Measurements from ENCODE around the gene RFC3. TPM values are rescaled to one million over a fixed set of nuclear protein-coding genes. Genes with fewer than 3 reads are reported as not detected.
"Not testable (repeated sequence)": the region's sequence is repeated elsewhere in the genome, so short reads cannot be mapped to it uniquely, and the experiment has no call there.

The RFC3 gene
- total RNA-seq, result 15.9 TPM

- peak; percentile 59 to 87 for DNase-seq (ENCODE audit: low spot score in 2 of 2)
- FAIRE-seq, result peak; percentile 17
Measured at GRCh38 chr13:33817901-33818706, at the start of gene RFC3. Gene RFC3 (plus strand): TSS chr13:33818149. CDS start chr13:33818179, 30 bp downstream.

GRCh38 chr13:33771296-33771695, 46.7 kb upstream of the RFC3 start:
- FAIRE-seq (no peak), DNase-seq (ENCODE audit: low spot score in 2 of 2) (no peak)

- FAIRE-seq (no peak), DNase-seq (ENCODE audit: low spot score in 2 of 2) (no peak)
Measured at GRCh38 chr13:33773790-33774462, 44.0 kb upstream of the RFC3 start.

- FAIRE-seq (no peak), DNase-seq (ENCODE audit: low spot score in 2 of 2) (no peak)
Measured at GRCh38 chr13:33775339-33776108, 42.4 kb upstream of the RFC3 start.

- FAIRE-seq (no peak), DNase-seq (ENCODE audit: low spot score in 2 of 2) (no peak)
Measured at GRCh38 chr13:33776239-33776881, 41.6 kb upstream of the RFC3 start.

- FAIRE-seq (no peak), DNase-seq (ENCODE audit: low spot score in 2 of 2) (no peak)
Measured at GRCh38 chr13:33782631-33783030, 35.3 kb upstream of the RFC3 start.

- not testable (repeated sequence) for FAIRE-seq; DNase-seq (ENCODE audit: low spot score in 2 of 2)
Measured at GRCh38 chr13:33783212-33783611, 34.7 kb upstream of the RFC3 start.

GRCh38 chr13:33784738-33785137, 33.2 kb upstream of the RFC3 start:
- DNase-seq (ENCODE audit: low spot score in 2 of 2) (no peak), FAIRE-seq (no peak)

GRCh38 chr13:33785384-33785783, 32.6 kb upstream of the RFC3 start:
- no peak for FAIRE-seq
- no peak for DNase-seq (ENCODE audit: low spot score in 2 of 2)

GRCh38 chr13:33787051-33787591, 30.8 kb upstream of the RFC3 start:
- no peak for DNase-seq (ENCODE audit: low spot score in 2 of 2)
- FAIRE-seq, result no peak

- no peak for DNase-seq (ENCODE audit: low spot score in 2 of 2)
- FAIRE-seq, result no peak
Measured at GRCh38 chr13:33789066-33789606, 28.8 kb upstream of the RFC3 start.

GRCh38 chr13:33789739-33790138, 28.2 kb upstream of the RFC3 start:
- FAIRE-seq (no peak), DNase-seq (ENCODE audit: low spot score in 2 of 2) (no peak)

GRCh38 chr13:33793726-33794125, 24.2 kb upstream of the RFC3 start:
- DNase-seq (ENCODE audit: low spot score in 2 of 2), result no peak
- no peak for FAIRE-seq

GRCh38 chr13:33794576-33794975, 23.4 kb upstream of the RFC3 start:
- FAIRE-seq (no peak), DNase-seq (ENCODE audit: low spot score in 2 of 2) (no peak)

GRCh38 chr13:33796095-33796494, 21.9 kb upstream of the RFC3 start:
- no peak for FAIRE-seq
- DNase-seq (ENCODE audit: low spot score in 2 of 2), result no peak

- no peak for FAIRE-seq
- DNase-seq (ENCODE audit: low spot score in 2 of 2), result no peak
Measured at GRCh38 chr13:33797622-33798021, 20.3 kb upstream of the RFC3 start.

- FAIRE-seq, result no peak
- no peak for DNase-seq (ENCODE audit: low spot score in 2 of 2)
Measured at GRCh38 chr13:33798023-33798422, 19.9 kb upstream of the RFC3 start.

GRCh38 chr13:33799950-33800592, 17.9 kb upstream of the RFC3 start:
- DNase-seq (ENCODE audit: low spot score in 2 of 2), result peak in 1 of 2 donors; percentile 30
- no peak for FAIRE-seq

GRCh38 chr13:33800646-33801186, 17.2 kb upstream of the RFC3 start:
- no peak for DNase-seq (ENCODE audit: low spot score in 2 of 2)
- FAIRE-seq, result no peak

All from frontal cortex (tissue), 4 donors.